ENCODE data around the gene DUSP15.
"Not testable (repeated sequence)": the region's sequence is repeated elsewhere in the genome, so short reads cannot be mapped to it uniquely, and the experiment has no call there.

DUSP15 gene

GRCh38 chr20:31838646-31839292, 31.6 kb downstream of the DUSP15 start:
- DNase-seq: peak; percentile 64

GRCh38 chr20:31837896-31838397, 32.4 kb downstream of the DUSP15 start:
- peak; percentile 89 for DNase-seq

DNA sequence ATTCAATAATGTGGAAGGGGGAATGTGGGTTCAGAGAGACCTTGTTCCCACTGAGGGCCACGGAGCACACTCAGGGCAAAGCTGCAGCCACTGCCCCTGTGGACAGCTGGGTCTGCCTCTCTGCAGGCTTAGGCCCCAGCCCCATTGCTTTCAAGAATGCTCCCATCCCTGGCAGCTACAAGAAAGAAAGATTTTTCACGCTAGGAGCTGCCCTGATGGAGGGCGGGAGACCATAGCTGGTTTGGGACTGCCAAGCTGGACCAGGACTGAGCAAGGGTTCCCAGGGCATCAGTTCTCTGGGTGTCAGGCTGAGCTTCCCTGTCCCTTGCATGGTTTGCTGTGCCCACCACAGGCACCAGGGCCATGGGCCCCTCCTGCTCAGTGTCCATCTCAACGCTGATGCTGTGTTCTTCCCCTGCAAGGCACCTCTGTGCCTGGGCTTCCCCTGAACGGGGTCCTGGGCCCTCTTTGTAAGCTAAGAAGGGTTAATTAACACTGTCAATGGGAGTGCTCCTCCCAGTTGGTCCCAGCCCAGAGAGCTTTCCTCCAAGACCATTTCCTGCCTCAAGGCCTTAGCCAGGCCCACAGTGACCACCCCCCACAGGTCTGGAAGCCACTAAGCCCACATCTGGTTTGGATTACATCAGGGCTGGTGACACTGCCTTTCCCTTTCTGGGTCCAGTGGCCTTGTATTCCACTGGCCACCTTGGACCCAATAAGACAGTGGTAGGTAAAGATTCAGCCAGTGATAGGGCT, 33.3 kb downstream of the DUSP15 start:
- DNase-seq: peak; percentile 88

DNA sequence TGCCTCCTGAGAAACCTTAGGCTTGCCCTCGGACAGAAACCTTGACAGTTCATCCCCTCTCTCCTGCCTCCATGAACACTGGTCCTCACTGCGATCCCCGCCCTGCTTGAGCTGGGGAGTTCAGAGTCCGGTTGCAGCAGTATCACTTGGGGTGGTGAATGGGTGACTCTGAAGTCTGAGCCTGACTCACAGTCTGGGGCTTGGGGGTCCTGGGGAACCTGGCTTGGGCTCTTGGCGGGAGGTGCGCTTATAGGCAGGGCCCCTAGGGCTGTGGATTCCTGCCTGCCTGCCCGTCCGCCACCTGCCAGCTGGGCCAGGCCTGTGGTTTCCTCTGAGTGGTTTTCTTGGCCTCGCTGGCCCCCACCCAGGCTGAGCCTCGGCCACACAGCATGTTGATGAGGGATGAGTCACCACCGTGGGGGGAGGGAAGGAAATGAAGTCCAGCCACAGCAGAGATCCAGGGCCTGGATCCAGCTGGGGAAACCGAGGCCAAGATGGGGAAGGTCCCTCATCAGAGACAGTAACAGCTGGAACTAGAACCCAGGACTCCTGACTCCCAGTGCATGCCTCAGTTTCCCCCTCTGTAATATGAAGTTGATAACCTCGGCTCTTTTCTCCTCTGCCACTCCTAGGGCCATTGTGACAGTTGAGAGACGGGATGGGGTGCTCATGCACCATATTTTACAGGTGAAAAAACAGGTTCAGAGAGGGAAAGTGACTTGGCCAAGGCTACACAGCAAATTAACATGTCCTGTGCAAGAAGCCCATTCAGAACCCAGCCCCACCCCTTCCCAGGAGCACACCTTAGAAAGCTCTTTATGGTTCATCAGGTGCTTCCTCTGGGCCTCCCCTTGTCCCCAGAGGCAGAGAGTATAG, 34.1 kb downstream of the DUSP15 start:
- peak; percentile 94 for DNase-seq

DNA sequence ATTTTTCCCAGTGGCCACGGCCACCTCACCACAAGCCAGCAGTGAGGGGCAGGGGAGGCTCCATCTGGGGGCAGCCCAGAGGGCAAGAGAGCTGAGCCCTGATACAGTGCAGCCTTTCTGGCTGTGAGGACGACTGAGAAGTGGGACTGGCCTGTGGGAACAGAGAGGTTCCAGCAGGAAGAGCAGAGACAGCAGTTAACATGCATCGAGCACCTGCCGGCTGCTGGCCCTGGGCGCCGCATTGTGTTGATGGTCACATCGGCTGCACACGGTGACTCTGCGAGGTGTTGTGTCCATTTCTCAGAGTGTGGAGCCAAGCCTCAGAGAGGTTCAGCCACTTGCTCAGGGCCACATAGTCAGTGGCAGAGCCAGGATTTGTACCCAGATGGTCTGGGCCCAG, 34.8 kb downstream of the DUSP15 start:
- no peak for DNase-seq

- no peak for DNase-seq
Measured at GRCh38 chr20:31833931-31834521, 36.3 kb downstream of the DUSP15 start.

- DNase-seq: peak; percentile 47
Measured at GRCh38 chr20:31833130-31833930, 37.0 kb downstream of the DUSP15 start.

- no peak for DNase-seq
Measured at GRCh38 chr20:31831771-31832306, 38.5 kb downstream of the DUSP15 start.

DNA sequence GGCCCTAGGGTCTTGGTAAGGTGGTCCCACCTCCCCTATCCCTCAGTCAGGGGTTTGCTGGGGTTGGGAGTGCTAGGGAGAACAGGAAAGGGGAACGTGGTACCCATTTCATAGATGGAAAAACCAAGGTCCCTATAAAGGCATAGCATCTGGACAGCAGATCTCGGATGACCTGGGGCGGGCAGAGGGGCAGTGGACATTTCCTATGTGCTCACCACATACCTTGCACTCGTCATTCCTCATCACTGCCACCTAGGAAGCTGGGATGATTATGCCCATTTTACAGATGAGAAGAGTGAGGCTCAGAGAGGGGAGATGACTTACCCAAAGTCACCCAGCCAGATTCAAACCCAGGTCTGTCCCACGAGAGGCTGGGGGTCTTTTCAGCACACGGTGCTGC, 39.1 kb downstream of the DUSP15 start:
- no peak for DNase-seq

- DNase-seq: no peak
Measured at GRCh38 chr20:31830406-31830981, 39.8 kb downstream of the DUSP15 start.

GRCh38 chr20:31829731-31830130, 40.6 kb downstream of the DUSP15 start:
- no peak for DNase-seq

DNA sequence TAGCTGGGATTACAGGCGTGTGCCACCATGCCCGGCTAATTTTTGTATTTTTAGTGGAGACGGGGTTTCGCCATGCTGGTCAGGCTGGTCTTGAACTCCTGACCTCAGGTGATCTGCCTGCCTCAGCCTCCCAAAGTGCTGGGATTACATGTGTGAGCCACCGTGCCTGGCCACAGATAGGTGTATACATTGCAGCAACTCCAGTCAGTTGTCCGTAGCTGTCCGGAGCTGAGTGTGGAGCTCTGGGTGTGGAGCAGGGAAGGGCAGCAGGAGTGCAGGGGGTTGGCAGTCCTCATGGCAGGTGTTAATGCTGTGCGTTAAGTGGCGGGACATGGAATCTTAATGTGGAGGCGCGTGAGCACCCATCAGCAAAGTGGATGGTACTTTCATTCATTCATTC, 42.3 kb downstream of the DUSP15 start:
- DNase-seq: not testable (repeated sequence)

DNA sequence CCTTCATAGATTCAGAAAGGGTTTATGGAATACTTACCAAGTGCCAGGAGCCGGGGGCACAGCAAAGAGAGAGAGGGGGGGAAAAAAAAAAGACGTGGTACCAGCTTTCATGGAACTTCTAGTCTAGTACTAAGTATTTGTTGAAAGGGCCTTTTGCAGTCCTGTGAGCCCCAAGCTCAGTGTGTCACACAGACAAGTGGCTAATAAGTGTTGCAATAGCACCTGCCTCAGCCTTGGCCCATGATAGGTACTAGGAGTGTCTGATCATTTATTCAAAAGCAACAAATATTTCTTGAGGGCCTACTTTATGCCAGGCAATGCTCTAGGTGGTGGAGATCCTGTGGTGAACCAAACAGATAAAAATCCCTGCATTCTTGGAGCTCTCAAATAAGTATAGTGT, 43.3 kb downstream of the DUSP15 start:
- DNase-seq: no peak

GRCh38 chr20:31826074-31826473, 44.3 kb downstream of the DUSP15 start:
- no peak for DNase-seq

DNA sequence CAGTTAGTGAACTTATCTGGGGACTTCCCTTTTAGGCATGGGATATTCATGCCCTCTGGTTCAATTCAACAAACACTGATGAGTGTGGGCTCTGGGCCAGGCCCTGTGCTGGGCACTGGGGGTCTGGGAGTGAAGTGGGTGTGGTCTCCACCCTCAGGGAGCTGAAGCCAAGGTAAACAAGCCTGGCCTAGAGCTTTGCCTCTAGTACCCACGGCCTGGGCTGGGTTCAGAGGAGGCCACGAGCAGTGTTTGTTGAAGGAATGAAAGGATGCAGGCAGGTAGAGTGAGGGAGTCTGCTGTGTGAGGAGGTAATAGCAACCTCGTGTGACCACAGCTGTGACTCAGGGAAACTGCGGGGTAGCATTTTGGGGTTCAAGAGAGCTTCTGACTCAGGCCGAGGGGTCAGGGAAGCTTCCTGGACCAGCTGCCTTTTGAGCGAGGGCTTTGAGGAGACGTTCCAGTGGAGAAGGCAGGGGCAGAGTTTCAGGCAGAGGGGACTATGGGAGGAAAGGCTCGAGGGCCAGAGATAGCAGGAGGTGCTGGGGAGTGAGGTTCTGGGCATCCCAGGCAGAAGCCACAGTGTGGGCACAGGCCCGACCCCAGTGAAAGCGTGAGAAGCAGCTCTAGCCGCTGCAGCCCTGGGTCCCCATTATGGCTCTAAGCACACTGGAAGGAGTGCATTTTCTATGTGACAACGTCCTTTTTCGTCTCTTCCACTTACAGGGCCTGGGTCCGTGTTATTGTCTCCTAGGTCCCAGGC, 45.6 kb downstream of the DUSP15 start:
- DNase-seq: no peak

GRCh38 chr20:31824125-31824485, 46.2 kb downstream of the DUSP15 start:
- DNase-seq: no peak

- peak; percentile 65 for DNase-seq
Measured at GRCh38 chr20:31823360-31824124, 46.8 kb downstream of the DUSP15 start.

DNA sequence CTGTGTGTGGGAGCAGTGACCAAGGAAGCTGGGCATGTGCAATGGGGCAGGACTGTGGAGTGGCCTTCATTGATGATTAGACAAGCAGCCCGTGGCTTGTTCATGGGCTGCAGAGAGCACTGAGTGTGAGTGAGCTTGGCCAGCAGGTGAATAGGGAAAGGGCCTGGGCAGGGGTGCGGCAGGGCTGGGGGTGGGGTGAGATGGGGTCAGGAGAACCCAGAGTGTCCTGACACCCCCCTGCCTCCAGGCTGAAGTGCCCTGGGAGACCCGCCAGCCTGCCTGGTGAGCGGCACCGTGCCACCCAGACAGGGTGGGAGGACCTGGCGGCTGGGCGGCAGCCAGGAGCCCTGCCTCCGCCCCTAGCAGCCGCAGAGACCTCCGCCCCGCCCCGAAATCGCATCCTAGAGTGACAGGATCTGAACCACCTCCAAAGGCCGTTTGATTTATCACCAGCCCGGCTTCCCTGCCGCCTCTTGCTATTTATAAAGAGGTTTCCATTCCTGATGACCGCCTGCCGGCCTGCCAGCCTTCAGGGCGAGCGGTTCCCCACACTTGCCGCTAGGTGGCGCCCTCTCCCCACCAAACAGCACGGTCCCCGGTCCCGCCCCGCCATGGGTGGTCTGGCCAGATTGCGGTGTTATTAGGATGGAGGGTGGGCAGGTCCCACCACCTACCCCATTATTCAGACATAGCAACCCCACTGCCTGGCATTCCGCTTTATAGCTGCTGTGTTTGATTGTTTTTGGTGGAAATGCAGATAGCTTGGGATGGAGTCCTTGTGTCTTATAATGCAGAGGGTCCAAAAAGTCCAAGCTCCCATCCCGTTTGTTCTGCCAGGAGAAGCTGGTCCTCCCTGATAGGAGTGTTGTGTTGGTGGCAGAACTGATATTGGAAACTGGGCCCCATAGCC, 47.7 kb downstream of the DUSP15 start:
- peak; percentile 65 for DNase-seq

- no peak for DNase-seq
Measured at GRCh38 chr20:31821427-31821826, 48.9 kb downstream of the DUSP15 start.
